Measurements from ENCODE around the gene MTIF2.
A peak's percentile ranks its signal among the peaks of the same experiment; 100 is the strongest.
"Not testable (repeated sequence)": the region's sequence is repeated elsewhere in the genome, so short reads cannot be mapped to it uniquely, and the experiment has no call there.

The MTIF2 gene

DNA sequence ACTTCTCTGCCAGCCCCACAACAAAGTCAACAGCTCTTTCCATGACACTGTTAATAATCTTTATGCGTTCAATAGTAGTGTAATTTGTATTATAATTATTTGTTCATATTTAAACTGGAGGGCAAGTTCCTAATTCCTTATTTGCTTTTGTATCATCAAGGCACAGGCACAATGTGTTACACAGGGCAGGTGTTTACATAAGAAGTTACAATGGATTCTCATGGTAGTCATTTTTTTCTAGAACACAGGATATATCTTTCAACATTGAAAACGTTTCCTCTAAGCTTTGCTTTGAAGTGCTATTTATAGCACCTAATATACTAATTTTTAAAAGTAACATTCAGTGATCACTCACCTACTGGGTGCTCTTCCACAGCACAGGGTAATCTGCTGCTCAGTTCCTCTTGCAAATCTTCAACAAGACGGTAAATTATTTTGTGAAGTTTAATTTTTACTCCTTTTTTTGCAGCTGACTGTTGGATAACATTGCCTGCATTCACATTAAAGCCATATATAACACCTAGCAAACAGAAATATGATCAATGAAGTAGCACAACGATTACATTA lies 29.3 kb downstream of the MTIF2 start:
- DNase-seq = no peak

- DNase-seq = no peak
These were observed 32.0 kb downstream of the MTIF2 start for GRCh38 chr2:55236992-55237543.

- DNase-seq = no peak
These were observed 33.1 kb downstream of the MTIF2 start for GRCh38 chr2:55235724-55236538.

- DNase-seq = no peak
These were observed 35.4 kb downstream of the MTIF2 start for GRCh38 chr2:55233658-55233940.

GRCh38 chr2:55232863-55233657 lies 36.0 kb downstream of the MTIF2 start:
- DNase-seq = peak; percentile 69

DNA sequence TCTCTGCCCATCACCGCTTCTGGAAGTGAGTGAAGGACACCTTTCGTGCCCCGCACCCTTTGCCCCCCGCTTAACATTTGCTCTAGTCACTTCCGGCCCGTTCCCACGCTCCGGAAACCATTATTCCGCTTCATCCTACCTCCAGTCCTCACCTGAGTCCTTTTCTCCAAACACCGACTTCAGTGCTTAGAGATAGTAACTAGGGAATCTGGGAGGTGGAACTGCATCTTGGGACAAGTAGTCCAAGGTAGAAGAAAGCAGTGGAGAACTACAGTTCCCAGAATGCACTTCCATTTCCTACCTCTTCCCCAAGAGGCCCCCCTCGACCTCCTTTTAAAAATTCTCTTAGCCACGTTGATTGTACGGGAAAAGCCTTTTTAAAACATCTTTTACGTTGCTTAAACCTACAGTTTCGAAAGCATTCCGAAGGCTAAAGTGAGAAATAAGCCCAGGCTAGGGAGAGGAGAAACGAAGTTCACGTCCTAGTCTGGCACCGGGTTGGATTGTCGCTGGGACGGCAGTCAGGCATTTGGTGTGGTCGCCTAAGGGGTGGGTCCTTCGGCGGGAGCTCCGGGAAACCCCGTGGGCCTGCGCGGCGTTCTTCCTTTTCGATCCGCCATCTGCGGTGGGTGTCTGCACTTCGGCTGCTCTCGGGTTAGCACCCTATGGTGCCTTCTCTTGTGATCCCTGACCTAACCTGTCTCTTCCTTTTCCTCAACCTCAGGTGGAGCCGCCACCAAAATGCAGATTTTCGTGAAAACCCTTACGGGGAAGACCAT lies 36.8 kb downstream of the MTIF2 start, which contains the start of the genes CLHC1 and RPS27A:
Gene CLHC1, minus strand, starts transcription at position 210 of the 779 bp plus-strand sequence. CDS start 9,882 bp downstream, outside the sequence.
Gene RPS27A, plus strand, starts transcription at position 605 of the 779 bp plus-strand sequence. Its CDS starts 137 bp downstream, at position 742.
- peak; percentile 94 for DNase-seq

- DNase-seq = peak; percentile 58
These were observed 37.4 kb downstream of the MTIF2 start for GRCh38 chr2:55231546-55232083.

DNA sequence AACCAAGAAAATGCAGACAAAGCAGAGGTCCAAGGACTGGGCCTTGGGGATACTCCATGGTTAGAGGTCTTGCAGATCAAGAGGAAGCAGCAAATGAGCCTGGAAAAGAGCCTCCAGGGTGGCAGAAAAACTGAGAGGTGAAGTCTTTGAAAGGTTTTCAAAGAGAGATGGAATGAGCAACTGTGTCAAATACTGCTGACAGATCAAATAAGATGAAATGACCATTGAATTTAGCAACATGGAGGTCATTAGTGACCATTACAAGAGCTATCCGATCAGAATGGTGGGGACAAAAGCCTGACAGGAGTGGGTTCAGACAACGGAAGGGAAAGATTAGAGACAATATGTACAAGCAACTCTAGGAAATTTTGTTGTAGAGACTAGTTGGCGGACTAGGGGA lies 38.5 kb downstream of the MTIF2 start:
- no peak for DNase-seq

- no peak for DNase-seq
These were observed 39.8 kb downstream of the MTIF2 start for GRCh38 chr2:55229221-55229620.

GRCh38 chr2:55228226-55228563 lies 40.8 kb downstream of the MTIF2 start:
- DNase-seq = no peak

DNA sequence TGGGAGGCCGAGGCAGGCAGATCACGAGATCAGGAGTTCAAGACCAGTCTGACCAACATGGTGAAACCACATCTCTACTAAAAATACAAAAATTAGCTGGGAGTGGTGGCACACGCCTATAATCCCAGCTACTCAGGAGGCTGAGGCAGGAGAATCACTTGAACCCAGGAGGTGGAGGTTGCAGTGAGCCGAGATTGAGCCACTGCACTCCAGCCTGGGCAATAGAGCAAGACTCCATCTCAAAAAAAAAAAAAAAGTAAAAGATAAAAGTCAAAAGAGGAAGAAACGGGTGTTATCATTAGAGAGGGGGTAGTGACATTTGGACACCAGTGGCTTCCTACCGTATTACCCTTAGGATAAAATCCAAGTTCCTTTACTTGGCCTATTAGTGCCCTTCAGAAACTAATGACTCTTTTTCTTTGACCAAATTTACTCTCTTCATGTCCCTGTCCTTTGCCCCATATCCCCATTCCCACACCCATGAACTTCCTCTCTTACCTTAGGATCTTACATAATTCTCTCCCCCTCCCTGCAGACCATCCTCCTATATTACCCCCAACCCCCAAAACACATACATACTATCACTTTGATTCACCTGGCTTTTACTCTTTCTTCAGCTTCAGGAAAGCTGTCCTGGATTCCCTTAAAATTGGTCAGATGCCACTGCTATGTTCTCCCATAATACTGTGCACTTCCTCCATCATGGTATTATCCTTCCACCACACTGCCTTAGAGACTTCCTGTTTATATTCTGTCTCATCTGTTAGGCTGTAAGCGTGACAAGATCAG lies 41.4 kb downstream of the MTIF2 start:
- not testable (repeated sequence) for DNase-seq

DNA sequence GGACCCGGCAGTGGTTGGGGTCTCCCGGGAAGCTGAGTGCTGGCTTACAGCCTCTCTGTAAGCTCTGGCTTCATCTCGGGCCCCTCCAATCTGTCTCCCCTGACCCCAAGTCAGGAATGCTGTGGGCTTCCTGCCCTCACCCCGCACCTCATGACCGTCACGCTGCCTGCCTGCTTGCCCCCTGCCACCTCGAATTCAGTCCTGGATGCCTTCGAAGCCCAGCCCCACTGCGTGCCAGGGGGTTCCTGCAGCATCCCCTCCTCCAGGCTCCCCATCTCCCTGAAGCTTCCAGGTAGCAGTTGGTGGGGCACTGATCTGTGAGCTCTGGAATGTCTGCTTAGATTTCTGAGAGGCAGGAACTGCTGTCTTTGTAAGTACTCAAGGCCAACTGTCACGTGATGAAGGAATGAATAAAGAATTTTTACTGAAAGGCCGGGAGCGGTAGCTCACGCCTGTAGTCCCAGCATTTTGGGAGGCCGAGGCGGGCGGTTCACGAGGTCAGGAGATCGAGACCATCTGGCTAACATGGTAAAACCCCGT lies 43.5 kb downstream of the MTIF2 start:
- no peak for DNase-seq

DNA sequence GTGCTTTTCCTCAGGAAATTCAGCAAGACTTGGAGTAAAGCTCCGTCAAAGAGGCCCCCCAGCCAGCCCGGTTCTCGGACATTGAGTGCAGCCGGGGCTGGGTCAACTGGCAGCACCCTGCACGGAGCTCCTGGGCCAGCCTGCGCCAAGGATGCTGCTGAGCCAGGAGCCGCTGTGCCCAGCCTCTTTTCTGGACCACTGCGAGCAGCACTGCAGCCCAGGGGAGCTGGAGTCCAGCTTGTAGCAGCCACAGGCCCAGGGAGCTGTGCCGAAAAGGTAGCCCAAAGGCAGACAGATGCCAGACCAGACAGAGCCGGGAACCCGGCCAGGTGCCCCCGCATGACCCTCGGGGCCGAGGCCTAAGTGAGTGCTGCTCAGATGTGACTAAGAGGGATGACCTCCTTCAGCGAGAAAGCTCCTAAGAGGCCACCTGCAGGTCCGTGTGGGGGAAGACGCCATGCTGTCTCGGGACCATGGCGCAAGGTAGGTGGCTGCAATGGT lies 44.2 kb downstream of the MTIF2 start:
- DNase-seq = no peak

- no peak for DNase-seq
These were observed 44.9 kb downstream of the MTIF2 start for GRCh38 chr2:55223958-55224760.

DNA sequence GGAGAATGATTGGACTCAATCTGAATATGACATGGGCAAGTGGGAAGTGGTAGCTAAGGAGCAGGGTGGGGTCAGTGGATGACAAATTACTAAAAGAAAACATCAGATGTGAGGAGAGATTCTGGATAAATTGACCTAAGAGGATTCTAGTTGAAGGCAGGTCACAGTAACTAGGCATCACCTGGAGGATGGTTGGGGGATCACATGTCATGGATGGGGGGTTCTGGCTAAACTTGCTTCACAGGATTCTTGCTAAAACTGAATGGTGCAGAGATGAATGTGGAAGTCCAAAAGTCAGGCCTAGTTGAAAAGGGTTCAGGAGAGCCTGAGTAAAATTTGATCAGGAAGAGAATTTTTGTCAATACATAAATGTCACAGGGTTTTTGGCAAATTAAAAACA lies 55.2 kb downstream of the MTIF2 start:
- no peak for DNase-seq

GRCh38 chr2:55204950-55205349 lies 64.1 kb downstream of the MTIF2 start:
- no peak for DNase-seq

GRCh38 chr2:55204536-55204935 lies 64.5 kb downstream of the MTIF2 start:
- DNase-seq = no peak

DNA sequence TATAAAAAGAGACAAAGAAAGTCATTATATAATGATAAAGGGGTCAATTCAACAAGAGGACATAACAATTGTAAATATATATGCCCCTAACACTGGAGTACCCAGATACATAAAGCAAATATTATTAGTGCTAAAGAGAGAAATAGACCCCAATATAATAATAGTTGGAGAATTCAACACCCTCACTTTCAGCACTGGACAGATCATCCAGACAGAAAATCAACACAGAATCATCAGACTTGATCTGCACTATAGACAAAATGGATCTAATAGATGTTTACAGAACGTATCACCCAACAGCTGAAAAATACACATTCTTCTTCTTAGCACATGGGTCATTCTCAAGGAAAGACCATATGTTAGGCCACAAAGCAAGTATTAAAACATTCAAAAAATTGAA lies 68.6 kb downstream of the MTIF2 start:
- no peak for DNase-seq

- DNase-seq = no peak
These were observed 72.5 kb downstream of the MTIF2 start for GRCh38 chr2:55196526-55196925.

- not testable (repeated sequence) for DNase-seq
These were observed 77.1 kb downstream of the MTIF2 start for GRCh38 chr2:55191888-55192287.

Measured in activated CD4-positive, CD25-positive, alpha-beta regulatory T cell treated with anti-CD3 and anti-CD28 coated beads, Interleukin-2, amount 50 U/mL, for 72 hours (primary cell).